Measurements from ENCODE around the gene PRKN.

GRCh38 chr6:161667957-161668356, 1059.6 kb downstream of the PRKN start:
- TF ChIP-seq CTCF (conservative IDR thresholded peaks at IDR 0.05) = no peak
- TF ChIP-seq ZFX (IDR thresholded peaks at IDR 0.05) = no peak

All from C4-2B (cell line).